ENCODE data around the gene HIP1R.

Gene HIP1R

GRCh38 chr12:122840580-122841513 lies 5.6 kb downstream of the HIP1R start:
- no peaks in the 10 kb centered on the region for H3K27me3 ChIP-seq
- DNase-seq, result peak in 1 of 2 donors; percentile 18
- TF ChIP-seq CTCF (IDR thresholded peaks at IDR 0.05), result no peak
- no peaks in the 10 kb centered on the region for H3K36me3 ChIP-seq
- no peak overlapping the region for H3K27ac ChIP-seq
- peaks cover 0 to 48% (median 8%) of the 10 kb centered on the region in 4 donors for H3K4me1 ChIP-seq
- intact Hi-C loops (cut with DNase I; ENCODE audit: low total_unique reads), result no loop called here
- H3K4me3 ChIP-seq, result no peak overlapping the region
- H3K9me3 ChIP-seq, result no peaks in the 10 kb centered on the region

GRCh38 chr12:122841544-122842321 lies 6.5 kb downstream of the HIP1R start:
- peak in 1 of 2 donors; percentile 68 for DNase-seq
- intact Hi-C loops (cut with DNase I; ENCODE audit: low total_unique reads), result no loop called here
- TF ChIP-seq CTCF (IDR thresholded peaks at IDR 0.05), result no peak
- H3K4me3 ChIP-seq, result no peak overlapping the region
- no peaks in the 10 kb centered on the region for H3K9me3 ChIP-seq
- H3K4me1 ChIP-seq, result peaks cover 0 to 52% (median 8%) of the 10 kb centered on the region in 4 donors
- H3K27ac ChIP-seq, result peak overlapping the region in 1 of 2 donors; percentile 32
- no peaks in the 10 kb centered on the region for H3K27me3 ChIP-seq
- no peaks in the 10 kb centered on the region for H3K36me3 ChIP-seq

GRCh38 chr12:122842505-122843405 lies 7.5 kb downstream of the HIP1R start:
- no peak for TF ChIP-seq CTCF (IDR thresholded peaks at IDR 0.05)

GRCh38 chr12:122843455-122843854 lies 8.2 kb downstream of the HIP1R start:
- Histone ChIP-seq H3K27me3 (no peaks in the 10 kb centered on the region), H3K4me3 (no peak overlapping the region), H3K9me3 (no peaks in the 10 kb centered on the region), H3K27ac (no peak overlapping the region), H3K36me3 (peaks cover 0 to 4% (median 0%) of the 10 kb centered on the region in 3 donors), H3K4me1 (peaks cover 0 to 52% (median 6%) of the 10 kb centered on the region in 4 donors)
- TF ChIP-seq CTCF (IDR thresholded peaks at IDR 0.05), result no peak
- no peak for DNase-seq
- intact Hi-C loops (cut with DNase I; ENCODE audit: low total_unique reads), result no loop called here

More at GRCh38 chr12:122842505-122843405, 7.5 kb downstream of the HIP1R start:
- Histone ChIP-seq H3K27me3 (no peaks in the 10 kb centered on the region), H3K9me3 (no peaks in the 10 kb centered on the region), H3K27ac (no peak overlapping the region), H3K4me3 (no peak overlapping the region), H3K4me1 (peaks cover 0 to 52% (median 6%) of the 10 kb centered on the region in 4 donors), H3K36me3 (no peaks in the 10 kb centered on the region)
- intact Hi-C loops (cut with DNase I; ENCODE audit: low total_unique reads), result no loop called here
- peak in 1 of 2 donors; percentile 64 for DNase-seq
